GM19397 (cell line): ENCODE measurements around the gene MDGA2.

Experiments
- ATAC-seq: cut with Tn5 transposase; IDR thresholded peaks from one replicate; pipeline ENCODE4 v1.9.1; 2021; ENCODE audit warnings: mild to moderate bottlenecking, moderate library complexity; ENCODE audit not compliant: unreplicated experiment

MDGA2 gene

GRCh38 chr14:47500369-47500768 lies 175.0 kb downstream of the MDGA2 start:
- no peak for ATAC-seq

- ATAC-seq = no peak
Measured at GRCh38 chr14:47490766-47491165, 184.6 kb downstream of the MDGA2 start.

- ATAC-seq = no peak
Measured at GRCh38 chr14:47490353-47490752, 185.1 kb downstream of the MDGA2 start.

GRCh38 chr14:47485421-47485820 lies 190.0 kb downstream of the MDGA2 start:
- ATAC-seq = no peak

GRCh38 chr14:47483449-47483848 lies 192.0 kb downstream of the MDGA2 start:
- no peak for ATAC-seq

- ATAC-seq = no peak
Measured at GRCh38 chr14:47471075-47471474, 204.3 kb downstream of the MDGA2 start.

GRCh38 chr14:47466916-47467315 lies 208.5 kb downstream of the MDGA2 start:
- no peak for ATAC-seq

GRCh38 chr14:47454025-47454424 lies 221.4 kb downstream of the MDGA2 start:
- ATAC-seq = no peak

- ATAC-seq = no peak
Measured at GRCh38 chr14:47447076-47447475, 228.3 kb downstream of the MDGA2 start.

- ATAC-seq = no peak
Measured at GRCh38 chr14:47442211-47442610, 233.2 kb downstream of the MDGA2 start.

GRCh38 chr14:47439953-47440352 lies 235.5 kb downstream of the MDGA2 start:
- no peak for ATAC-seq

GRCh38 chr14:47438650-47439140 lies 236.7 kb downstream of the MDGA2 start:
- no peak for ATAC-seq

GRCh38 chr14:47435331-47435965 lies 240.0 kb downstream of the MDGA2 start:
- ATAC-seq = no peak

GRCh38 chr14:47427629-47428028 lies 247.8 kb downstream of the MDGA2 start:
- no peak for ATAC-seq

GRCh38 chr14:47425302-47425701 lies 250.1 kb downstream of the MDGA2 start:
- no peak for ATAC-seq

- no peak for ATAC-seq
Measured at GRCh38 chr14:47422191-47422590, 253.2 kb downstream of the MDGA2 start.

GRCh38 chr14:47411523-47411922 lies 263.9 kb downstream of the MDGA2 start:
- no peak for ATAC-seq

GRCh38 chr14:47392326-47392725 lies 283.1 kb downstream of the MDGA2 start:
- ATAC-seq = no peak

- no peak for ATAC-seq
Measured at GRCh38 chr14:47390831-47391504, 284.4 kb downstream of the MDGA2 start.

GRCh38 chr14:47389535-47389934 lies 285.9 kb downstream of the MDGA2 start:
- ATAC-seq = no peak

GRCh38 chr14:47366006-47366405 lies 309.4 kb downstream of the MDGA2 start:
- ATAC-seq = no peak

- ATAC-seq = no peak
Measured at GRCh38 chr14:47365233-47365632, 310.2 kb downstream of the MDGA2 start.

- no peak for ATAC-seq
Measured at GRCh38 chr14:47353186-47353585, 322.2 kb downstream of the MDGA2 start.
